ENCODE results near the gene TNFRSF1A.

- TF ChIP-seq CTCF (IDR thresholded peaks at IDR 0.05; ENCODE audit: low read depth, low read length) (no peak), EZH2phosphoT487 (IDR thresholded peaks at IDR 0.05; ENCODE audit: low read depth) (no peak)
Observed at GRCh38 chr12:6374028-6374785, 32.3 kb upstream of the TNFRSF1A start.
